ENCODE data around the gene SMIM5.
"Not testable (repeated sequence)": the region's sequence is repeated elsewhere in the genome, so short reads cannot be mapped to it uniquely, and the experiment has no call there.

SMIM5 gene

GRCh38 chr17:75635610-75636202 is 2.5 kb downstream of the SMIM5 start:
- no peak overlapping the region for H3K4me3 ChIP-seq (ENCODE audit: low read depth, low read length)
- TF ChIP-seq CTCF (IDR thresholded peaks at IDR 0.05; ENCODE audit: borderline replicate concordance, insufficient read depth, low read depth, low read length) = no peak

- TF ChIP-seq CTCF (IDR thresholded peaks at IDR 0.05; ENCODE audit: borderline replicate concordance, insufficient read depth, low read depth, low read length) = no peak
- H3K4me3 ChIP-seq (ENCODE audit: low read depth, low read length) = no peak overlapping the region
Measured at GRCh38 chr17:75636381-75637142, 3.3 kb downstream of the SMIM5 start.

- no peak for TF ChIP-seq CTCF (IDR thresholded peaks at IDR 0.05; ENCODE audit: borderline replicate concordance, insufficient read depth, low read depth, low read length)
- H3K4me3 ChIP-seq (ENCODE audit: low read depth, low read length) = no peak overlapping the region
Measured at GRCh38 chr17:75637143-75637538, 3.9 kb downstream of the SMIM5 start.

- no peak for TF ChIP-seq CTCF (IDR thresholded peaks at IDR 0.05; ENCODE audit: borderline replicate concordance, insufficient read depth, low read depth, low read length)
- no peak overlapping the region for H3K4me3 ChIP-seq (ENCODE audit: low read depth, low read length)
Measured at GRCh38 chr17:75637551-75637950, 4.3 kb downstream of the SMIM5 start.

- H3K4me3 ChIP-seq (ENCODE audit: low read depth, low read length) = not testable (repeated sequence)
Measured at GRCh38 chr17:75638039-75638438, 4.8 kb downstream of the SMIM5 start.

GRCh38 chr17:75638893-75639292 is 5.7 kb downstream of the SMIM5 start:
- no peak overlapping the region for H3K4me3 ChIP-seq (ENCODE audit: low read depth, low read length)
- no peak for TF ChIP-seq CTCF (IDR thresholded peaks at IDR 0.05; ENCODE audit: borderline replicate concordance, insufficient read depth, low read depth, low read length)

- no peak for TF ChIP-seq CTCF (IDR thresholded peaks at IDR 0.05; ENCODE audit: borderline replicate concordance, insufficient read depth, low read depth, low read length)
- H3K4me3 ChIP-seq (ENCODE audit: low read depth, low read length) = no peak overlapping the region
Measured at GRCh38 chr17:75639327-75639726, 6.1 kb downstream of the SMIM5 start.

Measured in GM12875 (cell line).